ENCODE measurements around the gene SLC7A11.

The SLC7A11 gene

GRCh38 chr4:138236037-138236436 is 6.1 kb downstream of the SLC7A11 start:
- no peak for TF ChIP-seq CTCF (conservative IDR thresholded peaks at IDR 0.05; ENCODE audit: low read depth, low read length)
- Histone ChIP-seq H3K4me3 (IDR thresholded peaks at IDR 0.05; ENCODE audit: insufficient read depth, low read depth, low read length) (no peak overlapping the region), H3K4me2 (no peak overlapping the region), H3K79me2 (ENCODE audit: insufficient read depth, low read depth) (no peaks in the 10 kb centered on the region), H3K36me3 (ENCODE audit: insufficient read depth) (no peaks in the 10 kb centered on the region), H4K20me1 (ENCODE audit: insufficient read depth) (no peaks in the 10 kb centered on the region), H3K4me1 (ENCODE audit: low read depth, poor library complexity, severe bottlenecking) (peaks cover 25% of the 10 kb centered on the region), H3K27me3 (ENCODE audit: insufficient read depth, low read depth) (no peaks in the 10 kb centered on the region), H3K27ac (no peak overlapping the region), H2AFZ (ENCODE audit: low read depth) (no peak overlapping the region), H3K9ac (no peak overlapping the region)

DNA sequence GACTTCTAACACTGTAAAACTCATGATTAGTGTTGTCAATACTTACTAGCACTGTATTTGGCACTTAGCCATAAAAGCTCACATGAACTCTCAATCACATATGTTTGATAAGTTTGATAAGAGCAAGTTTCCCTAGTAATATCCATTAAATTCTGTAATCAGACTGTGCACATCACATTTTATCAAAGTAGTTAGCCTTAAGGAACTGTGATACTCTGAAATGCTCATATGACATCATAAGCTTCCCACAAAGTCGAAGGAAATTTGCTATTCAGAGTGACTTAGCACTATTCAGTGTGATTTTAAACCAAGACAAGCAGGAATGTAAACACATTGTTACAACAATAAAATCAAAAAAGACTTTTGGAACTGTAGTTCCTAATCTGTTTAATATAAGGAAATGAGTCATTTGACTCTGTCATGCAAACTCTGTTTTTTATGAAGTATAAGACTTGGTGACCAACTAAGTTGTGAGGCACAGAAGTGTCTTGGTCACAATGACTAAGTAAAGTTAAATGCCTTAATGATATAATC is 6.7 kb downstream of the SLC7A11 start:
- no peak overlapping the region for H2AFZ ChIP-seq (ENCODE audit: low read depth)
- no peak overlapping the region for H3K4me3 ChIP-seq (IDR thresholded peaks at IDR 0.05; ENCODE audit: insufficient read depth, low read depth, low read length)
- H3K27ac ChIP-seq, result no peak overlapping the region
- no peaks in the 10 kb centered on the region for H3K27me3 ChIP-seq (ENCODE audit: insufficient read depth, low read depth)
- no peaks in the 10 kb centered on the region for H3K79me2 ChIP-seq (ENCODE audit: insufficient read depth, low read depth)
- TF ChIP-seq CTCF (conservative IDR thresholded peaks at IDR 0.05; ENCODE audit: low read depth, low read length), result no peak
- no peaks in the 10 kb centered on the region for H3K36me3 ChIP-seq (ENCODE audit: insufficient read depth)
- no peaks in the 10 kb centered on the region for H4K20me1 ChIP-seq (ENCODE audit: insufficient read depth)
- H3K4me1 ChIP-seq (ENCODE audit: low read depth, poor library complexity, severe bottlenecking), result peaks cover 20% of the 10 kb centered on the region
- H3K4me2 ChIP-seq, result no peak overlapping the region
- no peak overlapping the region for H3K9ac ChIP-seq

- H3K79me2 ChIP-seq (ENCODE audit: insufficient read depth, low read depth), result no peaks in the 10 kb centered on the region
- no peak overlapping the region for H3K27ac ChIP-seq
- H3K9ac ChIP-seq, result no peak overlapping the region
- H3K27me3 ChIP-seq (ENCODE audit: insufficient read depth, low read depth), result no peaks in the 10 kb centered on the region
- no peaks in the 10 kb centered on the region for H3K36me3 ChIP-seq (ENCODE audit: insufficient read depth)
- peaks cover 9% of the 10 kb centered on the region for H3K4me1 ChIP-seq (ENCODE audit: low read depth, poor library complexity, severe bottlenecking)
- H2AFZ ChIP-seq (ENCODE audit: low read depth), result no peak overlapping the region
- no peak for TF ChIP-seq CTCF (conservative IDR thresholded peaks at IDR 0.05; ENCODE audit: low read depth, low read length)
- no peak overlapping the region for H3K4me3 ChIP-seq (IDR thresholded peaks at IDR 0.05; ENCODE audit: insufficient read depth, low read depth, low read length)
- H4K20me1 ChIP-seq (ENCODE audit: insufficient read depth), result no peaks in the 10 kb centered on the region
- no peak overlapping the region for H3K4me2 ChIP-seq
These were observed 7.9 kb downstream of the SLC7A11 start for GRCh38 chr4:138234248-138234647.

DNA sequence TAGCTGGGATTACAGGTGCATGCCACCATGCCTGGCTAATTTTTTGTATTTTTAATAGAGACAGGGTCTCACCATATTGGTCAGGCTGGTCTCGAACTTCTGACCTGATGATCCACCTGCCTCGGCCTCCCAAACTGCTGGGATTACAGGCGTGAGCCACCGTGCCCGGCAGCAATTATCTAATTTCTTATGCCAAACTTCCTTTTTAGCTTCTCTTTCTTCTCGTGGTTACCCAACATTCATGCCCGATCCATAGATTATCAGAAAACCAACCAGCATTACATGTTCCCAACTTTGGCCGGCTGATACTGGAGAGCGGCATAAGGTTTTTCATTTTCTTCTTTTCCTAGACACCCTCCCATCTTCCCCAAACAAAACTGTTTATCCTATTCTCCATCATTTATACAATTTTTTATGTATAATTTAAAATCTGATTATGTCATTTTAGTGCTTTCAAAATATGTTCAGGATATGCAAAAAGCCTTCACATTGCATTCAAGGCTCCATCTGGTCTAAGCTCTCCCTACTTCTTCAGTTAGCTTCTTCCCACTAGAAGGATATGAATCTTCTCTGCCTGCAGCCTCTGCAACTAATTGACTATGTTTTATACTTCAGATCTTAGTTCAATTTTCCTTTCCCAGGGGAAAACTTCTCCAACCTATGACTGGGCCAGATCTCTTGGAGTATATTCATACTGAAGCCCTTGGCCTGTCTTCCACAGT is 8.7 kb downstream of the SLC7A11 start:
- no peaks in the 10 kb centered on the region for H3K36me3 ChIP-seq (ENCODE audit: insufficient read depth)
- no peak overlapping the region for H2AFZ ChIP-seq (ENCODE audit: low read depth)
- no peaks in the 10 kb centered on the region for H3K79me2 ChIP-seq (ENCODE audit: insufficient read depth, low read depth)
- H3K27ac ChIP-seq, result no peak overlapping the region
- H4K20me1 ChIP-seq (ENCODE audit: insufficient read depth), result no peaks in the 10 kb centered on the region
- H3K4me1 ChIP-seq (ENCODE audit: low read depth, poor library complexity, severe bottlenecking), result peaks cover 2% of the 10 kb centered on the region
- TF ChIP-seq CTCF (conservative IDR thresholded peaks at IDR 0.05; ENCODE audit: low read depth, low read length), result no peak
- H3K27me3 ChIP-seq (ENCODE audit: insufficient read depth, low read depth), result no peaks in the 10 kb centered on the region
- no peak overlapping the region for H3K4me3 ChIP-seq (IDR thresholded peaks at IDR 0.05; ENCODE audit: insufficient read depth, low read depth, low read length)
- H3K4me2 ChIP-seq, result no peak overlapping the region
- H3K9ac ChIP-seq, result no peak overlapping the region

All from KMS-11 (cell line).